Heart left ventricle (tissue), 16 donors: ENCODE measurements around the gene OBP2A. TPM values are rescaled to one million over a fixed set of nuclear protein-coding genes. Genes with fewer than 3 reads are reported as not detected.

Experiments
- ATAC-seq, 4 donors: fragments of 200-7000 bp; cut with Tn5 transposase; one replicate each; pipeline ENCODE4 v1.9.1; 2020 to 2022; ENCODE audit warnings: moderate library complexity in 4 of 4, mild to moderate bottlenecking in 3 of 4, moderate number of reproducible peaks in 1 of 4
- DNase-seq, 5 donors: peaks; one replicate each; pipeline ENCODE4 v3.0.0-alpha.2; 2020
- H3K27ac ChIP-seq, 12 donors: fragments of 200-600 bp; sonication (generic) in 4 of 12; one replicate each; pipeline versions ENCODE4 v1.5.0 to v1.8.0; 2016 to 2022; ENCODE audit warnings: mild to moderate bottlenecking in 2 of 12
- H3K27me3 ChIP-seq, 9 donors: fragments of 200-600 bp; sonication (generic) in 2 of 9; one replicate each; pipeline versions ENCODE4 v1.5.1 to v1.8.0; 2016 to 2022; ENCODE audit warnings: mild to moderate bottlenecking in 3 of 9
- H3K36me3 ChIP-seq, 9 donors: fragments of 200-600 bp; sonication (generic) in 2 of 9; one replicate each; pipeline versions ENCODE4 v1.5.0 to v1.8.0; 2018 to 2022; ENCODE audit warnings: mild to moderate bottlenecking in 2 of 9
- H3K4me1 ChIP-seq, 12 donors: fragments of 200-600 bp; sonication (generic) in 4 of 12; one replicate each; pipeline versions ENCODE4 v1.5.0 to v1.8.0; 2016 to 2022; ENCODE audit warnings: mild to moderate bottlenecking in 3 of 12
- H3K4me3 ChIP-seq, 12 donors: fragments of 200-600 bp; sonication (generic) in 4 of 12; one replicate each; pipeline versions ENCODE4 v1.5.0 to v1.8.0; 2017 to 2022; ENCODE audit warnings: mild to moderate bottlenecking in 9 of 12, moderate library complexity in 4 of 12
- H3K9me3 ChIP-seq, 12 donors: fragments of 200-600 bp; sonication (generic) in 4 of 12; one replicate each; pipeline versions ENCODE4 v1.5.0 to v1.8.0; 2016 to 2022; ENCODE audit warnings: mild to moderate bottlenecking in 1 of 12
- CTCF ChIP-seq, 12 donors: fragments of 200-600 bp; sonication (generic) in 4 of 12; IDR thresholded peaks; one replicate each; pipeline versions ENCODE4 v1.5.0 to v1.8.0; 2018 to 2022; ENCODE audit warnings: antibody characterized with exemption in 12 of 12, mild to moderate bottlenecking in 5 of 12
- POLR2A ChIP-seq, 2 donors: fragments of 450-650 bp; IDR thresholded peaks; one replicate each; pipeline ENCODE4 v1.6.1; 2017; ENCODE audit warnings: antibody characterized with exemption in 2 of 2, mild to moderate bottlenecking in 2 of 2, moderate library complexity in 2 of 2
- WGBS, 4 donors: extraction: QIAGEN DNeasy Blood & Tissue Kit in 2 of 4; methylation state at CpG; one replicate each; pipeline versions ENCODE4 v1.1.5 to v1.1.7; 2013 to 2018; 5-methylcytosine and 5-hydroxymethylcytosine counted together
- intact Hi-C, 10 donors: fragments of 100-400 bp; cut with DNase I; formaldehyde crosslinking; loops; one replicate each; pipeline versions ENCODE4 v1.11.1 to v1.14.2; 2022
- polyA plus RNA-seq, 2 donors: library from polyadenylated mRNA; stranded (reverse); fragments of 200-250 nt; gene quantifications; one replicate each; pipeline ENCODE4 v1.2.3, GENCODE V29; 2013
- total RNA-seq, 9 donors: library from RNA; depleted of rRNA in 2 of 9; stranded (reverse); fragments of >200 nt in 2 of 9; fragmentation: NEBNext Ultra II Directional in 3 of 9; extraction: Animal tissue kit (Norgen Biotek cat#: 25700) in 3 of 9; gene quantifications; one replicate each; pipeline versions ENCODE4 v1.1.0 to v1.2.4, GENCODE V29; 2016 to 2023
- donor health status: ischemic (EF 13 %, LVEDD 7.1; RV severe dilation, severe dysfunction).
- donor health status: healthy with polysubstance abuse.
- donor health status: DM: no; HTN: yes; CAD: no.
- donor health status: DM: no; HTN: no; CAD: no.
- donor health status: ischemic (EF 25% LVEDD 6.9; RV normal size, moderate dysfunction).
- donor health status: ischemic (EF 25% LVEDD 5.7; RV mildly dilated, moderate dysfunction).
- donor health status: healthy.
- donor health status: DM: yes; HTN: yes; CAD: no.
- donor health status: ischemic (EF 35%, LVEDD 5.7; RV mildly dilated, moderate dysfunction).
- donor health status: nonischemic (EF 11% LVEDD 7.7; RV severe dilation, severe dysfunction).
- donor health status: DM: yes; HTN: yes; CAD: no.
- donor health status: PGD.
- donor health status: ischemic (EF 29% LVEDD 5.4; RV normal size, mild dysfunction).
- donor health status: nonischemic (EF 23%, LVEDD 6.1; RV moderate dilation, normal function).

Gene OBP2A
- total and polyA plus RNA-seq, 11 donors = not detected

- H3K9me3 ChIP-seq = no peaks in the 10 kb centered on the region
- no peak overlapping the region for H3K27ac ChIP-seq
- H3K36me3 ChIP-seq = peaks cover 0 to 32% (median 27%) of the 10 kb centered on the region in 9 donors
- peaks cover 6 to 33% (median 20%) of the 10 kb centered on the region in 12 donors for H3K4me1 ChIP-seq
- TF ChIP-seq CTCF (IDR thresholded peaks at IDR 0.05) = no peak
- TF ChIP-seq POLR2A (IDR thresholded peaks at IDR 0.05) = no peak
- no peak overlapping the region for H3K4me3 ChIP-seq
- WGBS, 4 donors = 84 to 94% (median 90%) methylated on average over 14 to 16 of the region's 16 CpGs
- ATAC-seq (no peak), DNase-seq (peak in 1 of 5 donors; percentile 29)
- H3K27me3 ChIP-seq = no peaks in the 10 kb centered on the region
- intact Hi-C loops = no loop called here
These were observed 43.0 kb upstream of the OBP2A start for GRCh38 chr9:135502873-135503321.

DNA sequence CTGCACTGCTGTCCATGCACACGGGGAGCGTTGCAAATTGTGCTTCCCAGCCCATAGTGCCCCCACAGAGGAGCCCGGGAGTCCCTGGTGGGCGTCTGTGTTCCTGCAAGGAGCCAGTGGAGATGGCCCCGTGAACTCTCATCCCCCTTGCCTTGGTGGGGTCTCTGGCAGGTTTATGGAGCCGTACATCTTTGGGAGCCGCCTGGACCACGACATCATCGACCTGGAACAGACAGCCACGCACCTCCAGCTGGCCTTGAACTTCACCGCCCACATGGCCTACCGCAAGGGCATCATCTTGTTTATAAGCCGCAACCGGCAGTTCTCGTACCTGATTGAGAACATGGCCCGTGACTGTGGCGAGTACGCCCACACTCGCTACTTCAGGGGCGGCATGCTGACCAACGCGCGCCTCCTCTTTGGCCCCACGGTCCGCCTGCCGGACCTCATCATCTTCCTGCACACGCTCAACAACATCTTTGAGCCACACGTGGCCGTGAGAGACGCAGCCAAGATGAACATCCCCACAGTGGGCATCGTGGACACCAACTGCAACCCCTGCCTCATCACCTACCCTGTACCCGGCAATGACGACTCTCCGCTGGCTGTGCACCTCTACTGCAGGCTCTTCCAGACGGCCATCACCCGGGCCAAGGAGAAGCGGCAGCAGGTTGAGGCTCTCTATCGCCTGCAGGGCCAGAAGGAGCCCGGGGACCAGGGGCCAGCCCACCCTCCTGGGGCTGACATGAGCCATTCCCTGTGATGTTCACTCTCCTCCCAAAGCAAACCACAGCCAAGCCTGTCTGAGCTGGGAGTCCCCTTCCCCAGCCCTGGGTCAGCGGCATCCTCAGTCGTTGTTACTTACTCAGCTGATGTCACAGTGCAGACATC is 42.3 kb upstream of the OBP2A start:
- H3K27ac ChIP-seq = no peak overlapping the region
- peak in 1 of 5 donors; percentile 48 for DNase-seq
- H3K4me1 ChIP-seq = peaks cover 6 to 33% (median 20%) of the 10 kb centered on the region in 12 donors
- no peak for TF ChIP-seq POLR2A (IDR thresholded peaks at IDR 0.05)
- TF ChIP-seq CTCF (IDR thresholded peaks at IDR 0.05) = no peak
- no peaks in the 10 kb centered on the region for H3K27me3 ChIP-seq
- intact Hi-C loops = no loop called here
- WGBS, 4 donors = 88 to 91% (median 91%) methylated on average over 35 to 41 of the region's 41 CpGs
- no peak overlapping the region for H3K4me3 ChIP-seq
- peaks cover 0 to 32% (median 27%) of the 10 kb centered on the region in 9 donors for H3K36me3 ChIP-seq
- ATAC-seq = no peak
- H3K9me3 ChIP-seq = peaks cover 0 to 4% (median 0%) of the 10 kb centered on the region in 12 donors

GRCh38 chr9:135504262-135505243 is 41.4 kb upstream of the OBP2A start:
- H3K9me3 ChIP-seq = peaks cover 0 to 13% (median 8%) of the 10 kb centered on the region in 12 donors
- 69 to 76% (median 70%) methylated on average over 16 to 21 of the region's 21 CpGs for WGBS, 4 donors
- H3K4me1 ChIP-seq = peaks cover 6 to 29% (median 16%) of the 10 kb centered on the region in 12 donors
- H3K36me3 ChIP-seq = peaks cover 0 to 32% (median 27%) of the 10 kb centered on the region in 9 donors
- H3K4me3 ChIP-seq = no peak overlapping the region
- TF ChIP-seq CTCF (IDR thresholded peaks at IDR 0.05) (peak; percentile 56 to 79 (median 67)), POLR2A (IDR thresholded peaks at IDR 0.05) (no peak)
- H3K27ac ChIP-seq = no peak overlapping the region
- ATAC-seq = peak in 1 of 4 donors; percentile 25
- no peaks in the 10 kb centered on the region for H3K27me3 ChIP-seq
- intact Hi-C loops = no loop called here
- DNase-seq = peak; percentile 51 to 71 (median 61)
